ENCODE data around the gene MRTFB.

The MRTFB gene

GRCh38 chr16:14109077-14109775 is 38.1 kb downstream of the MRTFB start:
- Histone ChIP-seq H3K27me3 (ENCODE audit: insufficient read depth, low read length) (no peaks in the 10 kb centered on the region), H3K4me3 (ENCODE audit: low read length) (no peak overlapping the region), H3K4me1 (ENCODE audit: insufficient read depth, low read length) (peaks cover 17% of the 10 kb centered on the region), H3K9ac (ENCODE audit: low read depth, low read length) (no peak overlapping the region), H3K9me3 (ENCODE audit: insufficient read depth, low read depth, low read length) (no peaks in the 10 kb centered on the region), H3K27ac (ENCODE audit: low read depth, low read length) (no peak overlapping the region), H3K36me3 (ENCODE audit: insufficient read depth, low read length) (no peaks in the 10 kb centered on the region)
- WGBS: 92% methylated on average over 7 of the region's 7 CpGs

- no peaks in the 10 kb centered on the region for H3K36me3 ChIP-seq (ENCODE audit: insufficient read depth, low read length)
- no peaks in the 10 kb centered on the region for H3K9me3 ChIP-seq (ENCODE audit: insufficient read depth, low read depth, low read length)
- H3K9ac ChIP-seq (ENCODE audit: low read depth, low read length): no peak overlapping the region
- no peaks in the 10 kb centered on the region for H3K27me3 ChIP-seq (ENCODE audit: insufficient read depth, low read length)
- H3K27ac ChIP-seq (ENCODE audit: low read depth, low read length): no peak overlapping the region
- 88% methylated on average over 3 of the region's 3 CpGs for WGBS
- H3K4me3 ChIP-seq (ENCODE audit: low read length): no peak overlapping the region
- H3K4me1 ChIP-seq (ENCODE audit: insufficient read depth, low read length): peaks cover 17% of the 10 kb centered on the region
These were observed 38.9 kb downstream of the MRTFB start for GRCh38 chr16:14109782-14110727.

- 79% methylated on average over 6 of the region's 6 CpGs for WGBS
- no peak overlapping the region for H3K9ac ChIP-seq (ENCODE audit: low read depth, low read length)
- no peak overlapping the region for H3K4me3 ChIP-seq (ENCODE audit: low read length)
- H3K4me1 ChIP-seq (ENCODE audit: insufficient read depth, low read length): peaks cover 17% of the 10 kb centered on the region
- no peaks in the 10 kb centered on the region for H3K27me3 ChIP-seq (ENCODE audit: insufficient read depth, low read length)
- no peak overlapping the region for H3K27ac ChIP-seq (ENCODE audit: low read depth, low read length)
- H3K36me3 ChIP-seq (ENCODE audit: insufficient read depth, low read length): no peaks in the 10 kb centered on the region
- H3K9me3 ChIP-seq (ENCODE audit: insufficient read depth, low read depth, low read length): no peaks in the 10 kb centered on the region
These were observed 39.7 kb downstream of the MRTFB start for GRCh38 chr16:14110728-14111251.

DNA sequence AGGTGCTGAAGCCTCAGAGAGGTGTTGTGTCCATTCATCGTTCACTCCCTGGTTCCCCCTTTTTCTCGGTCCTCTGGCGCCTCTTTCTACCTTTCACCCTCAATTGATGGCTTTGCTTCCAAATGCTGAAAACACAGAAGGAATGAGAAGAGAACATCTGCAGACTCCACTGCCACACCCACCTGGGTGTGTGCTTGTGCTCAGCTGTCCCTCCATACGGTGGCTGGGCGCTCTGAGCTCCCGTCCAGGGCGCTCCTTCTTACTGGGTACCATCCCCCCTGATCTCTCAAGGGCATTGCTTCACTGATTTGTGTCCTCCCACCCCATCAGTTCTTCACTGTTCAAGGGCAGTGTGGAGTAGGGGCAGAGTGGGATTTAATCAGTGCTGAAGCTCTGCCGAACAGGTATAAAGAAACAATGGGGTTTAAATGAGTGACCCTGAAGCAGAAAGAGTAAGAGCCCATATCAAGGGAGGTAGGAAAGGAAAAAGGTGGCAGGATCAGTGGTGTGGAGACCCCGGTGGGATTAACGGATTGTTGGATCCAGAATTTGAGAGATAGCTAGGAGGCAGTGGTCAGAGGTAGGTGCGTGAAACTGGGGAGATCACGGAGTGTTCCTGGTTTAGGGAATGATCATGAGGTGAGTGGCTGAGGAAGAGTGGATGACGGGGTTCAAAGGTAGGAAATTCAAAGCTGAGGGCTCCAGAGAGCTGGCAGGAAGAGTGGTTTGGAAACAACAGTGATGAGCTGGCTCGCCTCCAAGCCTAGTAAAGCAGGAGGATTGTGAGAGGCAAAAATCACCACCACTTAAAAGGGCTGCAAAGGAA is 40.8 kb downstream of the MRTFB start:
- peaks cover 17% of the 10 kb centered on the region for H3K4me1 ChIP-seq (ENCODE audit: insufficient read depth, low read length)
- no peaks in the 10 kb centered on the region for H3K27me3 ChIP-seq (ENCODE audit: insufficient read depth, low read length)
- no peak overlapping the region for H3K9ac ChIP-seq (ENCODE audit: low read depth, low read length)
- H3K36me3 ChIP-seq (ENCODE audit: insufficient read depth, low read length): no peaks in the 10 kb centered on the region
- H3K9me3 ChIP-seq (ENCODE audit: insufficient read depth, low read depth, low read length): no peaks in the 10 kb centered on the region
- no peak overlapping the region for H3K4me3 ChIP-seq (ENCODE audit: low read length)
- 91% methylated on average over 14 of the region's 14 CpGs for WGBS
- no peak overlapping the region for H3K27ac ChIP-seq (ENCODE audit: low read depth, low read length)

DNA sequence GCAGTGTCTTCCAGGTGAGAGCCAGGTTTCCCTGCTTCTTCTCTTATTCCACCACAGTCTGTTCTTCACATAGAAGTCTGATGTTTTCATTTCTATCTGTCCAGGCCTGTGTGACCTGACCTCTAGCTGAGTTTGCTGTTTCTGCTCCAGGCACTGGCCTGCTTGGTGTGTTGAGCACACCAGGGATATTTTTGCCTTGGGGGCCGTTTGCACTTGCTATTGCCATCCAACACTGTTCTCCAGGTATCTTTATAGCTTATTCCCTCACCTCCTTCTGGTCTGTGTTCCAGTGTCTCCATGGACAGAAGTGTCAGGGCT is 41.4 kb downstream of the MRTFB start:
- Histone ChIP-seq H3K9ac (ENCODE audit: low read depth, low read length) (no peak overlapping the region), H3K4me1 (ENCODE audit: insufficient read depth, low read length) (peaks cover 17% of the 10 kb centered on the region)

GRCh38 chr16:14113344-14113743 is 42.2 kb downstream of the MRTFB start:
- 91% methylated on average over 4 of the region's 4 CpGs for WGBS

More for the DNA sequence above, 41.4 kb downstream of the MRTFB start:
- no peak overlapping the region for H3K27ac ChIP-seq (ENCODE audit: low read depth, low read length)
- no peaks in the 10 kb centered on the region for H3K9me3 ChIP-seq (ENCODE audit: insufficient read depth, low read depth, low read length)
- H3K27me3 ChIP-seq (ENCODE audit: insufficient read depth, low read length): no peaks in the 10 kb centered on the region
- WGBS: 96% methylated on average over 1 of the region's 1 CpG
- H3K36me3 ChIP-seq (ENCODE audit: insufficient read depth, low read length): no peaks in the 10 kb centered on the region
- no peak overlapping the region for H3K4me3 ChIP-seq (ENCODE audit: low read length)

GRCh38 chr16:14117051-14117450 is 45.9 kb downstream of the MRTFB start:
- 95% methylated on average over 1 of the region's 1 CpG for WGBS

More at GRCh38 chr16:14113344-14113743, 42.2 kb downstream of the MRTFB start:
- Histone ChIP-seq H3K9me3 (ENCODE audit: insufficient read depth, low read depth, low read length) (no peaks in the 10 kb centered on the region), H3K36me3 (ENCODE audit: insufficient read depth, low read length) (no peaks in the 10 kb centered on the region), H3K9ac (ENCODE audit: low read depth, low read length) (no peak overlapping the region), H3K4me1 (ENCODE audit: insufficient read depth, low read length) (peaks cover 17% of the 10 kb centered on the region), H3K27ac (ENCODE audit: low read depth, low read length) (no peak overlapping the region), H3K27me3 (ENCODE audit: insufficient read depth, low read length) (no peaks in the 10 kb centered on the region), H3K4me3 (ENCODE audit: low read length) (no peak overlapping the region)

GRCh38 chr16:14119799-14120198 is 48.7 kb downstream of the MRTFB start:
- H3K27ac ChIP-seq (ENCODE audit: low read depth, low read length): no peak overlapping the region
- no peaks in the 10 kb centered on the region for H3K27me3 ChIP-seq (ENCODE audit: insufficient read depth, low read length)
- 90% methylated on average over 3 of the region's 4 CpGs for WGBS
- no peaks in the 10 kb centered on the region for H3K36me3 ChIP-seq (ENCODE audit: insufficient read depth, low read length)
- H3K4me3 ChIP-seq (ENCODE audit: low read length): no peak overlapping the region
- no peak overlapping the region for H3K9ac ChIP-seq (ENCODE audit: low read depth, low read length)
- no peaks in the 10 kb centered on the region for H3K9me3 ChIP-seq (ENCODE audit: insufficient read depth, low read depth, low read length)
- H3K4me1 ChIP-seq (ENCODE audit: insufficient read depth, low read length): peaks cover 15% of the 10 kb centered on the region; the same call in 1 of the 2 replicates

More at GRCh38 chr16:14117051-14117450, 45.9 kb downstream of the MRTFB start:
- Histone ChIP-seq H3K9me3 (ENCODE audit: insufficient read depth, low read depth, low read length) (no peaks in the 10 kb centered on the region), H3K4me1 (ENCODE audit: insufficient read depth, low read length) (peaks cover 11% of the 10 kb centered on the region; the same call in 1 of the 2 replicates), H3K9ac (ENCODE audit: low read depth, low read length) (no peak overlapping the region), H3K27me3 (ENCODE audit: insufficient read depth, low read length) (no peaks in the 10 kb centered on the region), H3K36me3 (ENCODE audit: insufficient read depth, low read length) (no peaks in the 10 kb centered on the region), H3K4me3 (ENCODE audit: low read length) (no peak overlapping the region), H3K27ac (ENCODE audit: low read depth, low read length) (no peak overlapping the region)

DNA sequence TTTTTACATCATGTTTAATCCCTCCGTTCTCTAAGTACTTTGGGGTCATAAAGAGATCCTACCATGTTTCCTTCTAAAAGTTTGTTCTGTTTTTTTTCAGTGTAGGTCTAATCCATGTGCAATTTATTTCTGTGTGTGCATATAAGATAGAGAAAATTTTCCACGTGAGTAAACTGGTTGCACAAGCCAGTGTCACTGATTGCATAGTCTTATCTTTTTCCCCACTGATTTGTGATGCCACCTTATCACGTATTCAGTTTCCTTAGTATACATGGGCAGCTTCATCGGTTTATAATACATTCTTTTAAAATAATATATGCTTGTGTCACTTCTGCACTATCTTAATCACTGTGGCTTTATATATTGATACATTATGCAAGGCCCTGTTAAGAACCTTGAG is 49.2 kb downstream of the MRTFB start:
- Histone ChIP-seq H3K9me3 (ENCODE audit: insufficient read depth, low read depth, low read length) (no peaks in the 10 kb centered on the region), H3K4me3 (ENCODE audit: low read length) (no peak overlapping the region), H3K27ac (ENCODE audit: low read depth, low read length) (no peak overlapping the region), H3K36me3 (ENCODE audit: insufficient read depth, low read length) (no peaks in the 10 kb centered on the region), H3K27me3 (ENCODE audit: insufficient read depth, low read length) (no peaks in the 10 kb centered on the region), H3K4me1 (ENCODE audit: insufficient read depth, low read length) (peaks cover 20% of the 10 kb centered on the region), H3K9ac (ENCODE audit: low read depth, low read length) (no peak overlapping the region)
- 78% methylated on average over 3 of the region's 4 CpGs for WGBS

DNA sequence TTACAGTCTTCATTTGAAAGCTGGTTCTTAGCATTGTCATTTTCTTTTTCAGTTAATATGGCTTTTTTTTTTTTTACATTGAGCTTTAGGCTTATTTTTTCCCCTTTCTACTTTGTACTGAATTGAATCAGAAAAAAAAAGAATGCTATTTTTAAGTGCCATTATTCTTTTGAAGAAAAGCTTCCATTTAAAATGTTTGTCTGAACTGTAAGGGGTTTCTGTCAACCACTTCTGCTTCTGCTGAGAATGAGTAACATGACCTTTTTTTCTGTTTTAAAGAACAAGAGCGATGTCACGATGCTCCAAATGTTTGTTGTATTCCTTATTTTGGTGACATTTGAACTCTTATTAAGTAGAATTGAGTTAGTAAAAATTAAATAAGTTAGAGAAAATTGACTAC is 50.0 kb downstream of the MRTFB start:
- H3K4me3 ChIP-seq (ENCODE audit: low read length): no peak overlapping the region
- no peaks in the 10 kb centered on the region for H3K36me3 ChIP-seq (ENCODE audit: insufficient read depth, low read length)
- H3K9me3 ChIP-seq (ENCODE audit: insufficient read depth, low read depth, low read length): no peaks in the 10 kb centered on the region
- peaks cover 29% of the 10 kb centered on the region for H3K4me1 ChIP-seq (ENCODE audit: insufficient read depth, low read length)
- H3K9ac ChIP-seq (ENCODE audit: low read depth, low read length): no peak overlapping the region
- no peak overlapping the region for H3K27ac ChIP-seq (ENCODE audit: low read depth, low read length)
- no peaks in the 10 kb centered on the region for H3K27me3 ChIP-seq (ENCODE audit: insufficient read depth, low read length)
- 83% methylated on average over 2 of the region's 2 CpGs for WGBS

Data from HUES64 (cell line).